Hippocampal formation (tissue), 2 donors: ENCODE results near the gene TCTN3.
"Not testable (repeated sequence)": the region's sequence is repeated elsewhere in the genome, so short reads cannot be mapped to it uniquely, and the experiment has no call there.

ENCODE experiments used
- DNase-seq, 2 donors: peaks; one replicate each; lab custom pipeline; 2025; lab: John Stamatoyannopoulos, UW

Gene TCTN3, protein sequence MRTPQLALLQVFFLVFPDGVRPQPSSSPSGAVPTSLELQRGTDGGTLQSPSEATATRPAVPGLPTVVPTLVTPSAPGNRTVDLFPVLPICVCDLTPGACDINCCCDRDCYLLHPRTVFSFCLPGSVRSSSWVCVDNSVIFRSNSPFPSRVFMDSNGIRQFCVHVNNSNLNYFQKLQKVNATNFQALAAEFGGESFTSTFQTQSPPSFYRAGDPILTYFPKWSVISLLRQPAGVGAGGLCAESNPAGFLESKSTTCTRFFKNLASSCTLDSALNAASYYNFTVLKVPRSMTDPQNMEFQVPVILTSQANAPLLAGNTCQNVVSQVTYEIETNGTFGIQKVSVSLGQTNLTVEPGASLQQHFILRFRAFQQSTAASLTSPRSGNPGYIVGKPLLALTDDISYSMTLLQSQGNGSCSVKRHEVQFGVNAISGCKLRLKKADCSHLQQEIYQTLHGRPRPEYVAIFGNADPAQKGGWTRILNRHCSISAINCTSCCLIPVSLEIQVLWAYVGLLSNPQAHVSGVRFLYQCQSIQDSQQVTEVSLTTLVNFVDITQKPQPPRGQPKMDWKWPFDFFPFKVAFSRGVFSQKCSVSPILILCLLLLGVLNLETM

DNA sequence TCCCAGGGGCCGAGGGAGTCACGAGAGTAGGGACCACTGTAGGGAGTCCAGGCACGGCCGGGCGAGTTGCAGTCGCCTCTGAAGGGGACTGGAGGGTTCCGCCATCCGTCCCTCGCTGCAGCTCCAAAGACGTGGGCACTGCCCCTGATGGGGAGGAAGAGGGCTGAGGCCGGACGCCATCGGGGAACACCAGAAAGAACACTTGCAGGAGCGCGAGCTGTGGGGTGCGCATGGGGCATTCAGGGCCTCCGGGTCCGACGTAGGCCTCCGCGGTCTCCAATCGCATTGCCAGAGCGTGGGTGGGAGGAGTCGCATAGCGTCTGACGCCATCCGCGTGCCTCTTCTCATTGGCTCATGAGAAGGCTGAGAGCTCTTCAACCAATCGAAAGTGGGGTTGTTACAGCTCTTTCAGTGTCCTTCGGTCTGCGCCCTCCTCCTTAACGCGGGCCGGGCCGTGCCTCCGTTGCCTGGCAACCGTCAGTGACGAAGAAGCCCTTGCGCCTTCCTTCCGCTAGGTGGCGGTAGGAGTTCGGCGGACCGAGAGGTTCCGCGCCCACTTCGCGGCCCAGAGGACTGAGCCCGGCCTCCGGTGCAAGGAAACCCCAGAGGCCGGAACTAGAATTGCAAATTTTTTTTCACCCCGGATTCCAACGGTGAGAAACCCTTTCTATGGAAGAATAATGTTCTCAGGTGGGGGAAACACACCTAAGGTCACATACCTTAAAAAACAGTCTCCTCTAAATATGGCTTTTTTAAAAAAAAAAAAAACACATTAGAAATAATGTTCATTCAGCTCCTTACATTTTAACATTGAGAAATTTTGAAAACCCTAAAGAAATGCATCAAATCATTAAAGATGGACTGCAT lies at the start of gene TCTN3:
Gene TCTN3 (minus strand): TSS at position 260 of the 867 bp plus-strand sequence. CDS start 28 bp downstream, at position 232.
- DNase-seq, result peak; percentile 97 to 99

- DNase-seq, result no peak
Measured at GRCh38 chr10:95742962-95743535, 49.3 kb upstream of the TCTN3 start.

DNA sequence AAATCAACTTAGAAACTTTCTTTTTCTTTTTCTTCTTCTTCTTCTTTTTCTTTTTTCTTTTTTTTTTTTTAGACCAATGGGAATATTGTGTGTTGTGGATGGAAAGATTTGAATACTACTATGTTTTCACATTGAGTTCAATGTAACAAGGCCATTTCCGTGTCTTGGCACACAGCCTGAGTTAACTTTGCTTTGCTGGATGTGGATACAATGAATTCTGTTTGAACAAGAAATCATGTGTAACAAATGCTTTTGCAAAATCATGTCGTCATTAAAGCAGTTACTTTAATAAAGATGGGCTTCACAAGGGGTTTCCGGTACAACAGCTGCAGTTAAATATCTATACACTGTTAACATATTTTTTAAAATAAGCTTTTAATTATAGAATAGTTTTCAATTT lies 48.8 kb upstream of the TCTN3 start:
- no peak for DNase-seq

DNA sequence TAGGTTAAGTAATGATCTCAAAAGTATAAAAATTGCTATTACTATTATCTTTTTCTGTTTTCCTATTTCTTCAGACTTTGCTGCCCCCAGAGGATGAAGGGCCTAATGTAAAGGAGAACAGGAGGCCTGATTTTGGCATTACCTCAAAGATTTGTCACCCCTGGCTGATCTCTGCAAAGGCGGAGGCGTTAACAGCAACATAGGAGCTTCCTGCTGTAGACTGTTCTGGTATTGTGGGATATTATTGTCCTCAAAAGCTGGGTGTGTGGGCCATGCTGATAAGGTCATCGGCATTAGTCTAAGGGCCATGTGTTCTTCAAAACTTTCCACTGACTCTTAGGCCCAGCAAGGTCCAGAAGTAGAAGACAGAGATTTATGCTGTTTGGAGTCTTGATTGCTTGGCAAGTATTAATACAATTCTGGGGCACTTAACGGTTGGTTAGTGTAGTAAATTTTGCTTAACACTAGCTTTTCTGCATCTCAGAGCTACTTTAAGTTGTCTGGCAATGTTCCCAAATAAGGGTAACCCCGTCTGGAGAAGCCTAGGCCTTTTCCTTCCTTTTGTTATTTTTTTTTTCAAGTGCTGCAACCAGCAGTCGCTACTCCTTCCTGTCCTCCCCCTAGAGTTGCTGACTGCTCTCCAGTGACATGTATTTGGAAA lies 48.2 kb upstream of the TCTN3 start:
- DNase-seq, result no peak

DNA sequence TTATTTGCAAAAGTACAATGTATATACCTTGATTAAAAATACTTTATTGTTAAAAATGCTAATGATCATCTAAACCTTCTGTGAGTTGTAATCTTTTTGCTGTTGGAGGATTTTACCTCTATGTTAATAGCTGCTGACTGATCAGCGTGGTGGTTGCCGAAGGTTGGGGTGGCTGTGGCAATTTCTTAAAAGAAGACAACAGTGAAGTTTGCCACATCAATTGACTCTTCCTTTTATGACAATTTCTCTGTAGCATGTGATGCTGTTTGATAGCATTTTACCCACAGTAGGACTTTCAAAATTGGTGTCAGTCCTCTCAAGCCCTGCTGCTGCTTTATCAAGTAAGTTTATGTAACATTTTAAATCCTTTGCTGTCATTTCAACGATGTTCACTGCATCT lies 45.3 kb upstream of the TCTN3 start:
- DNase-seq, result no peak

DNA sequence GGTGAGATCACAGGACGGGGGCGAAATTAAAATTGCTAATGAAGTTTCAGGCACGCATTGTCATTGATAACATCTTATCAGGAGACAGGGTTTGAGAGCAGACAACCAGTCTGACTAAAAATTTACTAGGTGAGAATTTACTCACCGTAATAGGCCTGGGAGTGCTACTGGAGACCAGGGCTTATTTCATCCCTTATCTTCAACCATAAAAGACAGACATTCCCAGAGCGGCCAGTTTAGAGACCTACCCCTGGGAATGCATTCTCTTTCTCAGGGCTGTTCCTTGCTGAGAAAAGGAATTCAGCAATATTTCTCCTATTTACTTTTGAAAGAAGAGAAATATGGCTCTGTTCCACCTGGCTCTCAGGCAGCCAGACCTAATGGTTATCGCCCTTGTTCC lies 39.2 kb upstream of the TCTN3 start:
- DNase-seq, result not testable (repeated sequence)

DNA sequence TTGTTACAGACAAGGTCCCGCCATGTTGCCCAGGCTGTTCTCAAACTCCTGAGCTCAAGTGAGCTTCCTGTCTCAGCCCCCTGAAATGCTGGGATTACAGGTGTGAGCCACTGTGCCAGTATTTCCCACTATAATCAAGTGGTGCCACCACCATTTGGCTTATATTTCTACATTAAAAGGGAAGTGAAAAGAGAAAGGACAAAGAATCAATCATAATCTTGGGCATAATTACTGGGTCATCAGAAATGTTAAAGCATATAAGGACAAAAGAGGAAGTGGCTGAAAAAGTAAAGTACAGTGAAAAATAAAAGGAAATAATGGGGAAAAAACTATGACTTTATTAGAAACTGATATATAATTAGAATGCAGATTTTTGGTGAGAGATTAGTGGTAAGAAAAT lies 36.5 kb upstream of the TCTN3 start:
- DNase-seq, result no peak

- no peak for DNase-seq
Measured at GRCh38 chr10:95729323-95730055, 35.8 kb upstream of the TCTN3 start.

DNA sequence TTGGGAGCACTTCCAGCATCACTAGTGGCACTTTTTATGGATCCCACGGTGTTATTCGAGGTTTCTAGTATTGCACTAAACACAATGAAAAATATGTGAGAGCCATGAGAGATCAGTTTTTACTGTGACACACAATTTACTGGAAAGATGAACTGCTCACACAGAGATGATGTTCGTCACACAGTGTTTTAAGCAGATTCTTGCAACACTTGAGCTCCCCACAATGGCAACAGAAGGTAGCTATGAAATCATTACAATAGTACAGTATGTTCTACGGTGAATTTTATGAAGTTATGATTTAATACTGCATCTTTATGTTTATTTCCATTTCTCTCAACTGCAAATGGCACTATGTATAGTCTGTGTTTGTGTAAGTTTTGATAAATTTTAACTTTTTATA lies 34.8 kb upstream of the TCTN3 start:
- no peak for DNase-seq

GRCh38 chr10:95722496-95722895 lies 28.8 kb upstream of the TCTN3 start:
- not testable (repeated sequence) for DNase-seq

GRCh38 chr10:95720745-95721144 lies 27.0 kb upstream of the TCTN3 start:
- not testable (repeated sequence) for DNase-seq

DNA sequence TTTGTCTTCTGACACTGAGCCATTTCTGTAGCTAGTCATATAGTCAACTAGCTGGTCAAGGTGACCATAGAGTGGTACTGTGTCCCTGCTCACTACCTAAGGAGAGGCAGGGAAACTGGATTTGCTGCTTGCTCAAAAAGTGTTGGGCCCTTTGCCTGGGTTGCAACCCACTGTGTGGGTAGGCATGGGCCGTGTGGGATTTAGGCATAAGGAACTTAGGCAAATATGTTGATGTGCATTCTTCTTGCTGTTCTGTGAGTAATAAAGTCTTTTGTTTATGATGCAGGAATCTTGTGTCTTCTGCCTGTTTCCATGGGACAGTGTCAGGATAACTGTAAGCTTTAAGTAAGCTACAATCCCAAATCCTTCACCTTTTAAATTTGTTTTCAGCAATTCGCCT lies 23.1 kb upstream of the TCTN3 start:
- DNase-seq, result no peak

DNA sequence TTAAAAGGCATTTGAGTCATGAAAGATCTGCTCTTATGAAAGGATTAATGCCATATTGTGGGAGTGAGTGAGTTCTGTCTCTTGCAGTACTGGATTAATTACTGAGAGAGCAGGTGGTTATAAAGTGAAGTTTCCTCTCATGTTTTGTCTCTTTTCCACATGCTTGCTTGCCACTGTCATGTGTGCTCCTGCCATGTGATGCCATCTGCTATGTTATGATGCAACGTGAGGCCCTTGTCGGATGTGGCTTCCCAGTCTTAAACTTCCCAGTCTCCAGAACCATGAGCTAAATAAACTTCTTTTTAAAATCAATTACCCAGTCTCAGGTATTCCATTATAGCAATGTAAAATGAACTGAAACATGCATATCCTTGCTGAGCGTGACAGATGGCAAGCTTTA lies 22.7 kb upstream of the TCTN3 start:
- DNase-seq, result no peak

- DNase-seq, result no peak
Measured at GRCh38 chr10:95711492-95711891, 17.8 kb upstream of the TCTN3 start.

DNA sequence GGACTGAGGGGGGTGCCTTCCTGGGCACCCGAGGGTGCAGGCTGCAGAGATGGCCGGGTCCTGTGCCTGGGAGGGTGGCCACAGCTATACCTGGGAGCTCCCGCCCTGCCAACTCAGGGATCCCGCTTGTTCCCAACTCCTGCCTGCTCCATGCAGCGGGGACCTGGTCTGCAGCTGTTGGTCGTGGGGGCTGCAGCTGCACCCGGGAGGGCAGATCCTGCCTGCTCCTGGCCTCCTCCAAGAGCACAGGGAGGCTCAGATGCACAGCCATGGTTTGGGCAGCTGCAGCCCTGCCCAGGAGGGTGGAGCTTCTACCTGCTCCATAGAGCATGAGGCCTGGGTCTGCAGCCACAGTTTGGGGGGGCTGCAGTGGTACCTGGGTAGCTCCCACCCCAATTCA lies 13.3 kb upstream of the TCTN3 start:
- no peak for DNase-seq

DNA sequence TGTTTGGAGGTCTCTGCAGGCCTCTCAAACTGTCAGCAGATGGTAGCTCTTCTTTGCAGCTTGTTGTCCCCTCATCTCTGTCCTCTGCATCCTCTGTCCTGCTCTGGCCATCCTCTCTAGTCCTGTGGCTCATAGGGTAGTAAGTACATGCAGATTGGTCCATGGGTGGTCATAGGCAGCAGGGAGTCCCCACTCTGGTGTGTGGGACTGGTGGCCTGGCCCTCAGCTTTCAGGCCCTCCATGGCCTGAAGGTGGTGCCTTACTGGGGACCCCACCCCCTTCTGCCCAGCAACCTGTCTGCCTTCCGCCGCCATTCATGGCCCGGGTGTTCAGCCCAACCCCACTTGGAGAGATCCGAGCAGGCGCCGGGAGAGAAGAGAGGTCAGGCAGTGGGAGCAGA lies 12.8 kb upstream of the TCTN3 start:
- DNase-seq, result no peak

GRCh38 chr10:95698415-95698814 lies 4.7 kb upstream of the TCTN3 start:
- DNase-seq, result no peak

DNA sequence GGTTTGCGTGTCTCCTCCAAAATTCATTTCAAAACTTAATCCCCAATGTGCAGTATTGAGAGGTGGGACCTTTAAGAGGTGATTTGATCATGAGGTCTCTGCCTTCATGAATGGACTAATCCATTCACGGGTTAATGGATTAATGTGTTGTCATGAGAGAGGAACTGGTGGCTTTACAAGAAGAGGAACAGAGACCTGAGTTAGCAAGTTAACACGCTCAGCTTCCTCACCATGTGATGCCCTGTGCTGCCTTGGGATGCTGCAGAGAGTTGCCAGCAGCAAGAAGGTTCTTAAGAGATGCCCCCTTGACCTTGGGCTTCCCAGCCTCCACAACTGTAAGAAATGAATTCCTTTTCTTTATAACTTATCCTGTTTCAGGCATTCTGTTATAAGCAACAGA lies 3.7 kb upstream of the TCTN3 start:
- peak; percentile 4 to 19 for DNase-seq

GRCh38 chr10:95694665-95695064 lies 938 bp upstream of the TCTN3 start:
- no peak for DNase-seq

DNA sequence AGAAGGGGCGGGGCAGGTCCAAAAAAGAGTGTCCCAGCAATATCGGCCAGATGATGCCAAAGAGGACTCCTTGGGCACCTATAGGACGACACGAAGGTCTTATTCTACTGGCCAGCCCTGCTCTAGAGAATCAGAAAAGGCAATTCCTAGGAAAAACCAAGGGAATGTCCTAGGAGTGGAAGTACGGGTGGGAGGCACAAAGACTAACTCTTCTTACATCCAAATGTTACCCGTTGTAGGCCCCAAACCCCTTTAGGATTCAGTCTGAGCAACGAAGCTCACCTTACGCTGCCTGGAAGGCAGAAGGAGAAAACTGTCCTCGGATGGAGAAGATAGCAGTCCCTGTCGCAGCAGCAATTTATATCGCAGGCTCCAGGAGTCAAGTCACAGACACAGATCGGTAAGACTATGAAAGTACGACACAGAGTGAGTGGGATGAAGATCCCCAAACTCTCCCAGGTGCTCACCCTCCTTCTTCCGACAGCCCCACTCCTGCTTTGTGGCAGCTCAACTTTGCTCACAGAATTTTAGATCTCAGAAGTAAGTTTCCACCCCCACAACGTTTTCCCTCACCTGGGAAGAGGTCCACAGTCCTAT lies 558 bp downstream of the TCTN3 start:
- DNase-seq, result peak in 1 of 2 donors; percentile 21

DNA sequence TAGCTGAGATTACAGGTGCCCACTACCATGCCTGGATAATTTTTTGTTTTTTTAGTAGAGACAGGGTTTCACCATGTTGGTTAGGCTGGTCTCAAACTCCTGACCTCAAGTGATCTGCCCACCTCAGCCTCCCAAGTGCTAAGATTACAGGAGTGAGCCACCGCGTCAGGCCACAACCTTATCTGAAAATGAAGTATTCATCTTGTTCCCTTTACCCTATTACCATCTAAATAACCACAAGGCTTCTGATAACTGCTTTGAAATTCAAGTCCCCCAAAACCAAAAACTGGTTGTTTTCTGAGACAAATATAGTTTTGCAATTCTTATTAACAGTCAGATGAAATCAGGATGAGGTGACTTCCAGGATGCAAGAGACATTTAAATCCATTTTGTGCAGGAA lies 2.4 kb downstream of the TCTN3 start:
- no peak for DNase-seq
